ENCODE data around the gene PSIP1. TPM values are rescaled to one million over a fixed set of nuclear protein-coding genes. Genes with fewer than 3 reads are reported as not detected.
"Not testable (repeated sequence)": the region's sequence is repeated elsewhere in the genome, so short reads cannot be mapped to it uniquely, and the experiment has no call there.

PSIP1 gene
- total RNA-seq, 1 donor from 2014 or later = 45.2 TPM

DNA sequence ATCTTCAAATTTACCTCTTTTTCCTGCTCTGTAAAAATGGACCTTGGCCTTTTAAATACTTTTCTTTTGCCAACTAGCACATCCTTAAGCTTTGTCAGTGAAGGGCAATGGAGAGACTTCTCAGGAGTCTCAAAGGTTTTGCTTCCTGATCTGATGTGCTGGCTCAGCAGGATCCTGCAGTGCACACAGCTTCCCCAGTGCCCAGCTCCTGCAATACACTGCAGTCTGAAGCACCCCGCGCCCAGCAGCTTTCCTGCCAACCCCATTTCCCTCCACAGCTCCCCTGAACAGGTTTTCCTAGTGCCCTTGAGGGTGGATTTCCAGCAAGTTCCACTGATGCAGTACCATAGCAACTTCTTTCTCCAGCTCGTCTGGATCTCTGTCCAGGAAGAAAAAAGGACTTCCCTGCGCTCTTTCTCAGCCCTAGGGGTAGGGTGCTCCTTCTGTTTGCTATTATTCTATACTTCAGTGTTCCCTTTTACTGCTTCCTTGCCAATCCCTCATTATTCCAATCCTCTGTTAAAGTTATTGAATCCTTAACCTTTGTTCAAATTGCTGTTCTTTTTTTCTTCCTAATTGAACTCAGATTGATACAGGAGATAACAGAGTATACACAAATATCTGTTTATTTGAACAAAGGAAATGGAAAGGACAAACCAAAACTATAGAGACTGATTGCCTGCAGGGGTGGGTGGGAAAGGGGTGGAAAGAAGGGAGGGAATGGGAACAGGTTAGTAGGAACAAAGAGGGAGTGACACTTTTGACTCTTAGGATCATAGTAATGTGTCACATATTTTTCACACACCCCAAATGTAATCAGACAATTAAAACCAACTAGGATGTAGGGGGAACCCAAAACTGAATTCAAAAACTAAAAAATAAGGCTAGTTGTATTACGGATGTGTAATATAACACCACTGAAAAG, 79.6 kb downstream of the PSIP1 start:
- no peak for DNase-seq

- DNase-seq = not testable (repeated sequence)
Observed at GRCh38 chr9:15427702-15428101, 83.1 kb downstream of the PSIP1 start.

DNA sequence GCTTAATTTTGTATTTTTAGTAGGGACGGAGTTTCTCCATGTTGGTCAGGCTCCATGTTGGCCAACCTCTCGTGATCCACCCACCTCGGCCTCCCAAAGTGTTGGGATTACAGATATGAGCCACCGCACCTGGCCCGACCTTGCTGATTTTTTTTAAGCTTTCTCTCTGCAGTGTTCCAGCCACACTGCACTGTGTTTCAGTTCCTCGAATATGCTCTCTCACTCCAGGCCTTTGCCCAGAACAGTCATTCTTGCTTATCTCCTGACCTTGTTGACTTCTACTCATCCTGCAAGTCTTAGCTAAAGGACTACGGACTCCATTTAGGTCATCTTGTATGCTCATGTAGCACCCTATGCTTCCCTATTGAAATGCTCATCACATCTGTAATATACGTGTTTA, 84.8 kb downstream of the PSIP1 start:
- no peak for DNase-seq

DNA sequence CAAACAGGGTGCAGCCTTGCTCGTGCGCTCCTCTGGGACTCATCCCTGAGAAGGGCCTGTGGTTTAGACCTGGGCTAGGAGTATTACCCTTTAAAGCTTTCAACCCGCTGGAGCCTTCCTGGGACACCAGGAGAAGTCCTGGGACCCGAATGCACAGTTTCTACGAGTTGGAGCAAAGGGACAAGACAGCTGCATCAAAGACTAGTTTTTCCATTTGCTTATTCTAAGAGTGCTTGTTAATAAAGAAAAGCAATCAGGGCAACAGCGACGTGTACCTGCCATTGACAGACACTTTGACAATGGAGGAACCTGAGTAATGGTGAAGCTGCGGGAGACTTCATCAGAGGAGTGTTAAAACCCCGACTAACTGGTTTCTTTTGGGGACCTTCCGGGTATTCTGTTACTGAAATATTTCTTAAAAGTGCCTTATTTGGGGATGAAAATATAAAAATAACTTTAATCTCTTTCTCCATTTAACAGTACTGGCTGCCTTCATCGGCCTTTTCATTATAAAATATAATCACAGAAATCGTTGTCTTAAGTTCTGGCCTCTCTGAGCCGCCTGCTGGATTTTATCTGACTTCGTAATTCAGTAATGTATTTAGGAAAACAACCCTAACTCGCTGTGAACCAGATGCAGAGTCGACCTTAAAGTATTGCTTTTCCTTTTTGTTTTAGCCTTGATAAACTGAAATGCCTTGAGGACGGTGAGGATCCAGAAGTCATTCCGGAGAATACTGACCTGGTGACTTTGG, 87.4 kb downstream of the PSIP1 start:
- peak; percentile 30 for DNase-seq

- peak; percentile 94 for DNase-seq
Observed at GRCh38 chr9:15422372-15423230, 88.2 kb downstream of the PSIP1 start, which contains the start of gene SNAPC3. Gene SNAPC3 (plus strand): TSS chr9:15422876. CDS start chr9:15422880, 4 bp downstream.

DNA sequence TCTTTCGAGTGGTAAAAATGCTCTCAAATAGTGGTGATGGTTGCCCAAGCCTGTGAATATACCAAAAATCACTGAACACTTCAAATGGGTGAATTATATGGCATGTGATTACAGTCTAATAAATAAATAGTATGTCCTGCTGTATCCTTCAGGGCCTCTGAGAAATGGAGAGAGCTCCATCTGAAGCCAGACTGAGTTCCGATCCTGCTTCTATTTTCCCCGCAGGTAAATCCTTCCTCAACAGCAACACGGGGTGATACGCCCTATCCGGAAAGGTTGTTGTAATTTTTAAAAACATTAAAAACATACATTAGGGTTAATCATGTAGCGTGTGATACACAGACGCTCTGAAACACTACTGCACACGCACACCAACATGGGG, 88.8 kb downstream of the PSIP1 start:
- DNase-seq = peak; percentile 52

DNA sequence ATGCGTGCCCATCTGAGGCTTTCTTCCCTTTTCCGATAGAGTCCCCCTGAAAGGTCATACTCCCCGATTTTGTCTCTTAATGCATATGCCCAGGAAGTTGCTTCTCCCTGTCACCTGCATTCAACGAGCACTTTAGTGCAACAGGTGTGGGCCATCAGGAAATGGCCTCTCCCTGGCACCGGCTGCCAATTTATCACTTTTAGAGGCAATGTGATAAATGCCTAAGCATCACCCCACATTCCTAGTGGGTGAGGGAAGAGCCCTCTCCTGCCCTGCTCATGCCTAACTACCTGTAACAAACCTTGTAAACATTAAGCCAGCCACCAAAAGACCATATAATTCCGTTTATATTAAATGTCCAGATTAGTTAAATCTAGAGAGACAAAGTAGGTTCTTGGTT, 89.2 kb downstream of the PSIP1 start:
- no peak for DNase-seq

DNA sequence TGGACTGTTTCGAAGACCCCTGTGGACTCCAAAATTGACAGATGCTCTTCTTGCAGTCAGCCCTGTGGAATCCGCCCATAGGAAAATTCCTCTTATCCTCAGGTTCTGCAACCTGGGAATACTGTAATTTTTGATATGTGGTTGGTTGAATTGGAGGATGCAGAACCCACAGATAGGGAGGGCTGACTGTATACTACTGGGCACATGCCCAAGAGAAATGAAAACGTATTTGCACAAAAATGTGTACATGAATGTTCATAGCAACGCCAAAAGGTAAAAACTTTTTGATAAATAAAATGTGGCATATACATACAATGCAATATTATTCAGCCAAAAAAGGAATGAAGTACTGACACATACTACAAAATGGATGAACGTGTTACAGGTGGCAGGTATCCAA, 90.0 kb downstream of the PSIP1 start:
- no peak for DNase-seq

DNA sequence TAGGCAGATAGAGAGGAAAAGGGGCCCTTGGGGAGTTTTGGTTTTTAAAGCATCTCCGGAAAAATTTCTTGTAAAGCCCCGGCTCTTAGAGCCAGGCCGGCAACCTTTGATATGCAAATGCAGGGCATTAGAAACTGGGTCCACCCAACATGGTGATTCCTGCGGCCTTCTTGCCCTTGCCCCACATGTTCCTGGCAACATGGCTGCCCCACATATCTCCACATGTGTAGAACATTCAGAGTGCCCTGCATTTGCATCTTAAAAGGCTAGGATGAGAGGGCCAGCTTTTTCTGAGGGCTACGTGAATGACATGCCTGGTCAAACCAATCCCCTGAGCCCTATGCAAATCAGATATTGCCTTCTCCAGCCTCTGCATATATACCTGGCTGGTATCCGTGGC, 93.1 kb downstream of the PSIP1 start:
- no peak for DNase-seq

GRCh38 chr9:15416880-15417279, 93.9 kb downstream of the PSIP1 start:
- DNase-seq = no peak

Small RNA genes within 50 kb of the gene (small RNA-seq; reads per million reads assigned to genes)
- gene AL513423.1 (ENCODE audit: low replicate concordance) (not detected), gene RN7SL98P (ENCODE audit: low replicate concordance) (not detected), gene RNU6-246P (ENCODE audit: low replicate concordance) (not detected), gene RNU6-319P (ENCODE audit: low replicate concordance) (not detected)

Other genes starting within 250 kb of the PSIP1 start
- gene TTC39B, start 203.8 kb downstream of the PSIP1 start, total RNA-seq = 22.9 TPM
- 40.2 TPM for gene SNAPC3, start 88.1 kb downstream of the PSIP1 start, total RNA-seq
- 9.2 TPM for gene CCDC171, start 42.1 kb upstream of the PSIP1 start, total RNA-seq

Measured in skin of body (tissue), 3 donors.